Testis (tissue), 2 donors: ENCODE results near the gene WWC2.

ENCODE experiments used
- CTCF ChIP-seq, 3 experiments: fragments of 450-650 bp in 2 of 3; fragments of 200-600 bp in 1 of 3; sonication (generic) in 1 of 3; IDR thresholded peaks; one replicate each; pipeline ENCODE4 v1.5.1; 2016 to 2019; ENCODE audit warnings: antibody characterized with exemption in 3 of 3, mild to moderate bottlenecking in 2 of 3, moderate library complexity in 1 of 3
- POLR2A ChIP-seq: fragments of 450-650 bp; IDR thresholded peaks from one replicate; pipeline ENCODE4 v1.6.1; 2017; ENCODE audit warnings: antibody characterized with exemption, mild to moderate bottlenecking, moderate library complexity

DNA sequence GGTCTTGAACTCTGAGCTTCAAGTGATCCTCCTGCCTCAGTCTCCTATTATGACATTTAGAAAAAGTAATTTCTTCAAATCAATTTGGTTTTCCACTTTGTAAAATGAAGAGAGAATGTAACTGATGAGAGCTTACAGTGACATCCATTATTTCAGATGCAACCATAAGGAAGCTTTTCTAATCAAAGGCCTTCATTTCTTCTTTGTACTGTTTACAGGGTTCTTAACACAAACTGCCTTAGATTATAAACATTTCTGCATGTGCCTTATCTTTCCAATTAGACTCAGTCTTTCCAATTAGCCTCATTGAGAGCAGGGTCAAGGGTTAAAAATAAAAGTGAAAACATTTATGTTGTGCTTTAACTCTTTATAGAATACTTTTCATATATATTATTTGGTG lies 71.8 kb downstream of the WWC2 start:
- TF ChIP-seq POLR2A (no peak), CTCF (IDR thresholded peaks at IDR 0.05) (no peak)
